H1 (cell line): ENCODE measurements around the gene KRT78. TPM values are rescaled to one million over a fixed set of nuclear protein-coding genes. Genes with fewer than 3 reads are reported as not detected.
A peak's percentile ranks its signal among the peaks of the same experiment; 100 is the strongest.

ENCODE experiments used
- BCL11A ChIP-seq, 2 experiments: IDR thresholded peaks; one replicate each; pipeline ENCODE4 v1.6.1; 2011; ENCODE audit warnings: low read depth in 2 of 2, low read length in 2 of 2, mild to moderate bottlenecking in 2 of 2
- BRCA1 ChIP-seq: IDR thresholded peaks from 2 replicates; pipeline ENCODE4 v1.6.1; 2012; ENCODE audit warnings: low read depth, low read length, improper control_type of control experiment
- CEBPB ChIP-seq: IDR thresholded peaks from 2 replicates; pipeline ENCODE4 v1.6.1; 2012; ENCODE audit warnings: low read depth, low read length
- E2F6 ChIP-seq: IDR thresholded peaks from 2 replicates; pipeline ENCODE4 v1.6.1; 2012; ENCODE audit warnings: inconsistent platforms
- GTF2F1 ChIP-seq: IDR thresholded peaks from 2 replicates; pipeline ENCODE4 v1.6.1; 2012; ENCODE audit warnings: low read depth, low read length, improper control_type of control experiment, borderline replicate concordance
- POLR2AphosphoS5 ChIP-seq: IDR thresholded peaks from 2 replicates; pipeline ENCODE4 v1.6.1; 2011; ENCODE audit warnings: low read depth, low read length
- RBBP5 ChIP-seq: IDR thresholded peaks from 2 replicates; pipeline ENCODE4 v1.7.1; 2012; ENCODE audit warnings: low read depth, mild to moderate bottlenecking, inconsistent platforms, low read length, moderate library complexity, borderline replicate concordance
- RFX5 ChIP-seq: IDR thresholded peaks from 2 replicates; pipeline ENCODE4 v1.6.1; 2011; ENCODE audit warnings: low read depth, low read length, improper control_type of control experiment, borderline replicate concordance
- RNF2 ChIP-seq: fragments of 200-900, 300-1000 bp; sonication (generic); IDR thresholded peaks from 2 replicates; pipeline ENCODE4 v1.7.1; 2016; ENCODE audit warnings: borderline replicate concordance, low read depth, mild to moderate bottlenecking, antibody characterized with exemption, low read length; ENCODE audit not compliant: poor library complexity, severe bottlenecking; ENCODE audit errors: missing control alignments
- RXRA ChIP-seq: IDR thresholded peaks from 2 replicates; pipeline ENCODE4 v1.6.1; 2011; ENCODE audit warnings: low read depth, mild to moderate bottlenecking, low read length, moderate library complexity; ENCODE audit not compliant: insufficient read depth
- SIRT6 ChIP-seq: IDR thresholded peaks from one replicate; pipeline ENCODE4 v1.7.1; 2012; ENCODE audit warnings: low read length, inconsistent platforms
- SRF ChIP-seq: IDR thresholded peaks from 2 replicates; pipeline ENCODE4 v1.6.1; 2011; ENCODE audit warnings: mild to moderate bottlenecking, low read depth, low read length, moderate library complexity
- SUZ12 ChIP-seq: fragments of 200-600 bp; sonication (generic); IDR thresholded peaks from 2 replicates; pipeline ENCODE4 v1.6.1; 2012; ENCODE audit warnings: mild to moderate bottlenecking, inconsistent platforms, low read length, moderate library complexity, mixed read lengths
- TBP ChIP-seq: IDR thresholded peaks from 2 replicates; pipeline ENCODE4 v1.6.1; 2011; ENCODE audit warnings: low read depth, low read length, improper control_type of control experiment
- USF2 ChIP-seq: IDR thresholded peaks from 2 replicates; pipeline ENCODE4 v1.6.1; 2011; ENCODE audit warnings: low read length, improper control_type of control experiment
- ZNF274 ChIP-seq: IDR thresholded peaks from 2 replicates; pipeline ENCODE4 v1.7.0; 2012; ENCODE audit warnings: low read length, borderline replicate concordance; ENCODE audit errors: extremely low read depth
- polyA plus RNA-seq, 7 experiments: library from polyadenylated mRNA; depleted of rRNA in 3 of 7; stranded (reverse) in 5 of 7; unstranded in 2 of 7; fragments of >200 nt in 5 of 7; fragments of 200-250 nt in 2 of 7; gene quantifications; 1 replicate in 5 of 7; 2 replicates in 1 of 7; 4 replicates in 1 of 7; pipeline versions ENCODE4 v1.2.1 to v1.2.3, GENCODE V29; 2011 to 2013; ENCODE audit warnings: missing spikeins in 2 of 7, mixed read lengths in 2 of 7
- total RNA-seq: library from RNA; stranded (reverse); fragmentation: NEBNext Ultra II Directional; extraction: Animal tissue kit (Norgen Biotek cat#: 25700); gene quantifications from 2 replicates; pipeline ENCODE4 v1.2.1, GENCODE V29; 2021
- TF ChIP-seq, protein P1 (sequence below), 3 experiments: IDR thresholded peaks; 1 replicate in 2 of 3; 2 replicates in 1 of 3; pipeline versions ENCODE4 v1.5.1 to v1.6.1; 2011; ENCODE audit warnings: low read length in 3 of 3, mild to moderate bottlenecking in 3 of 3, inconsistent platforms in 2 of 3, low read depth in 1 of 3, moderate library complexity in 1 of 3; ENCODE audit not compliant: insufficient read depth in 1 of 3; ENCODE audit errors: control extremely low read depth in 1 of 3
- TF ChIP-seq, protein P2 (sequence below): IDR thresholded peaks from 2 replicates; pipeline ENCODE4 v1.6.1; 2012; ENCODE audit warnings: inconsistent platforms

Gene KRT78
- total and polyA plus RNA-seq, 2 of the 8 experiments (the other 6 are each of a cell fraction or from before 2014, with no cell fraction given), result not detected

- TF ChIP-seq, protein P1, sequence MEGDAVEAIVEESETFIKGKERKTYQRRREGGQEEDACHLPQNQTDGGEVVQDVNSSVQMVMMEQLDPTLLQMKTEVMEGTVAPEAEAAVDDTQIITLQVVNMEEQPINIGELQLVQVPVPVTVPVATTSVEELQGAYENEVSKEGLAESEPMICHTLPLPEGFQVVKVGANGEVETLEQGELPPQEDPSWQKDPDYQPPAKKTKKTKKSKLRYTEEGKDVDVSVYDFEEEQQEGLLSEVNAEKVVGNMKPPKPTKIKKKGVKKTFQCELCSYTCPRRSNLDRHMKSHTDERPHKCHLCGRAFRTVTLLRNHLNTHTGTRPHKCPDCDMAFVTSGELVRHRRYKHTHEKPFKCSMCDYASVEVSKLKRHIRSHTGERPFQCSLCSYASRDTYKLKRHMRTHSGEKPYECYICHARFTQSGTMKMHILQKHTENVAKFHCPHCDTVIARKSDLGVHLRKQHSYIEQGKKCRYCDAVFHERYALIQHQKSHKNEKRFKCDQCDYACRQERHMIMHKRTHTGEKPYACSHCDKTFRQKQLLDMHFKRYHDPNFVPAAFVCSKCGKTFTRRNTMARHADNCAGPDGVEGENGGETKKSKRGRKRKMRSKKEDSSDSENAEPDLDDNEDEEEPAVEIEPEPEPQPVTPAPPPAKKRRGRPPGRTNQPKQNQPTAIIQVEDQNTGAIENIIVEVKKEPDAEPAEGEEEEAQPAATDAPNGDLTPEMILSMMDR (IDR thresholded peaks at IDR 0.05; ENCODE audit: control extremely low read depth in 1 of 3, insufficient read depth in 1 of 3, low read depth in 1 of 3, low read length in 3 of 3), result peak; percentile 80 to 98 (median 98)
- TF ChIP-seq SRF, result no peak
- TF ChIP-seq, protein P2, sequence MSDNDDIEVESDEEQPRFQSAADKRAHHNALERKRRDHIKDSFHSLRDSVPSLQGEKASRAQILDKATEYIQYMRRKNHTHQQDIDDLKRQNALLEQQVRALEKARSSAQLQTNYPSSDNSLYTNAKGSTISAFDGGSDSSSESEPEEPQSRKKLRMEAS, result peak; percentile 63
- TF ChIP-seq RXRA, result no peak
- TF ChIP-seq POLR2AphosphoS5, result peak; percentile 49; the same call in 1 of the 2 replicates
- TF ChIP-seq SIRT6, result no peak
- no peak for TF ChIP-seq ZNF274
- peak; percentile 27; the same call in 1 of the 2 replicates for TF ChIP-seq TBP
- no peak for TF ChIP-seq CEBPB
- no peak for TF ChIP-seq RBBP5
- no peak for TF ChIP-seq BCL11A (IDR thresholded peaks at IDR 0.05; ENCODE audit: low read depth in 2 of 2, low read length in 2 of 2)
- no peak for TF ChIP-seq SUZ12
- TF ChIP-seq RFX5, result no peak
- TF ChIP-seq GTF2F1, result no peak
- peak; percentile 72 for TF ChIP-seq E2F6
- TF ChIP-seq USF2, result no peak
- TF ChIP-seq BRCA1, result no peak
- no peak for TF ChIP-seq RNF2
These were observed 30.9 kb upstream of the KRT78 start (continued) for GRCh38 chr12:52879394-52880351.
